Osteoblast (primary cell): ENCODE results near the gene CD79B. TPM values are rescaled to one million over a fixed set of nuclear protein-coding genes. Genes with fewer than 3 reads are reported as not detected.

Experiments used
- DNase-seq: peaks from one replicate; pipeline ENCODE4 v3.0.0; 2011; ENCODE audit warnings: low spot score, mixed read lengths; ENCODE audit not compliant: insufficient read length; ENCODE audit errors: missing footprints
- H2AFZ ChIP-seq: 2 replicates; pipeline ENCODE4 v1.6.0; 2011; ENCODE audit warnings: mild to moderate bottlenecking, low read length
- H3K27ac ChIP-seq: 2 replicates; pipeline ENCODE4 v1.5.1; 2011; ENCODE audit warnings: mild to moderate bottlenecking, low read depth, low read length, moderate library complexity
- H3K27me3 ChIP-seq: 2 replicates; pipeline ENCODE4 v1.6.0; 2012; ENCODE audit warnings: mild to moderate bottlenecking, control low read depth, inconsistent platforms, low read length, moderate library complexity; ENCODE audit not compliant: insufficient read depth
- H3K36me3 ChIP-seq: 2 replicates; pipeline ENCODE4 v1.5.1; 2011; ENCODE audit warnings: mild to moderate bottlenecking, low read length, control low read depth, moderate library complexity; ENCODE audit not compliant: insufficient read depth
- H3K4me1 ChIP-seq: 2 replicates; pipeline ENCODE4 v1.5.1; 2011; ENCODE audit warnings: mild to moderate bottlenecking, low read length, control low read depth, moderate library complexity; ENCODE audit not compliant: insufficient read depth
- H3K4me2 ChIP-seq: 2 replicates; pipeline ENCODE4 v1.6.0; 2011; ENCODE audit warnings: mild to moderate bottlenecking, low read length; ENCODE audit not compliant: insufficient read depth
- H3K4me3 ChIP-seq: fragments of 200-600 bp; sonication (generic); 3 replicates; pipeline ENCODE4 v1.5.1; 2012; ENCODE audit warnings: mild to moderate bottlenecking, low read length, inconsistent platforms; ENCODE audit not compliant: insufficient read depth
- H3K79me2 ChIP-seq: 2 replicates; pipeline ENCODE4 v1.6.0; 2012; ENCODE audit warnings: mild to moderate bottlenecking, low read length, control low read depth, inconsistent platforms; ENCODE audit not compliant: insufficient read depth
- H3K9me3 ChIP-seq: 2 replicates; pipeline ENCODE4 v1.5.1; 2011; ENCODE audit warnings: low read depth, low read length, control low read depth
- H4K20me1 ChIP-seq: 2 replicates; pipeline ENCODE4 v1.6.0; 2012; ENCODE audit warnings: mild to moderate bottlenecking, low read length, control low read depth; ENCODE audit not compliant: insufficient read depth
- CTCF ChIP-seq: IDR thresholded peaks from 2 replicates; pipeline ENCODE4 v1.5.1; 2011; ENCODE audit warnings: mild to moderate bottlenecking, low read depth, low read length, moderate library complexity; ENCODE audit errors: extremely low read depth
- total RNA-seq: library from RNA; depleted of rRNA; stranded (reverse); fragments of >200 nt; gene quantifications from 2 replicates; pipeline ENCODE4 v1.2.3, GENCODE V29; 2012

The CD79B gene
- total RNA-seq, 1 donor: 0.36 TPM

DNA sequence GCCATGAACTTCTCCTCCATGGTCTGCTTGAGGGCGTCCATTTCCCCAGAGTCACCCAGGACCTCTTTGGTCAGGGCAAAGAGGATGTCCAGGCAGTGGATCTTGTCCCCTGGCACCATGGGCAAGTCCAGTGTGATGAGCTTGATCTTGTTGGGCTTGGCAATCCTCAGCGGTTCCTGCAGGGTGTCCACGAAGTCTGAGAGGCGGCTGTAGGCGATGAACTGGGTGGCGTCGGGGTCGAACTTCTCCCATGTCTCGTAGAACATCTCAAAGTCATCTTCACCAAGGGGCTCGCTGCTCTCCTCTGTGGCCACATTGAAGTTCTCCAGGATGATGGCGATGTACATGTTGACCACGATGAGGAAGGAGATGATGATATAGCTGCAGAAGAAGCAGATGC, 9.0 kb upstream of the CD79B start:
- Histone ChIP-seq H3K4me2 (no peak overlapping the region), H3K79me2 (no peaks in the 10 kb centered on the region), H2AFZ (no peak overlapping the region), H3K4me1 (no peaks in the 10 kb centered on the region), H3K27me3 (no peaks in the 10 kb centered on the region), H4K20me1 (no peaks in the 10 kb centered on the region), H3K9me3 (no peaks in the 10 kb centered on the region), H3K4me3 (no peak overlapping the region), H3K36me3 (no peaks in the 10 kb centered on the region), H3K27ac (no peak overlapping the region)
- DNase-seq: peak; percentile 43
- TF ChIP-seq CTCF: no peak

GRCh38 chr17:63940584-63940983, 8.5 kb upstream of the CD79B start:
- Histone ChIP-seq H3K27ac (no peak overlapping the region), H3K9me3 (no peaks in the 10 kb centered on the region), H3K79me2 (no peaks in the 10 kb centered on the region), H2AFZ (no peak overlapping the region), H4K20me1 (no peaks in the 10 kb centered on the region), H3K4me2 (no peak overlapping the region), H3K4me1 (no peaks in the 10 kb centered on the region), H3K36me3 (no peaks in the 10 kb centered on the region), H3K4me3 (no peak overlapping the region), H3K27me3 (no peaks in the 10 kb centered on the region)
- TF ChIP-seq CTCF: no peak
- DNase-seq: peak; percentile 64

GRCh38 chr17:63939884-63940283, 7.8 kb upstream of the CD79B start:
- H3K9me3 ChIP-seq: no peaks in the 10 kb centered on the region
- H3K79me2 ChIP-seq: no peaks in the 10 kb centered on the region
- H3K4me2 ChIP-seq: no peak overlapping the region
- DNase-seq: peak; percentile 68
- H2AFZ ChIP-seq: no peak overlapping the region
- no peak overlapping the region for H3K27ac ChIP-seq
- H3K4me3 ChIP-seq: no peak overlapping the region
- H3K36me3 ChIP-seq: no peaks in the 10 kb centered on the region
- H4K20me1 ChIP-seq: no peaks in the 10 kb centered on the region
- H3K4me1 ChIP-seq: no peaks in the 10 kb centered on the region
- TF ChIP-seq CTCF: no peak
- no peaks in the 10 kb centered on the region for H3K27me3 ChIP-seq

DNA sequence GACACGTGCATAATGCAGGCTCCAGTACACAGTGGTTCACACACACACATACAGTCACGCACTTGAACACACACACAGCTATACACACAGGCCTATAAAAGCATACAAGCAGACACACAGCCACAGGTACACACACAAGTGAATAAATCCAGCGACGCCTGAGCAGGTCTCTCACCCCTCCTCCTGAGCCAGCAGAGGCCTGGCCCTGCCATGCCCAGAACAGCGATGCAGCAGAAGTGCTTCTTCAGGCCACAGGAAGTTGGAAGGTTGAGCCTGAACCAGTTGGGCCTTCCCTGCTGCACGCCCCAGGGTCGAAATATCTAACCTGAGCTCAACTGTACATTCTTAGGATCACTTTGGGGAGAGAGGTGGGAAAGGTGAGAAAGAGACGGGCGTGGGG, 7.3 kb upstream of the CD79B start:
- no peaks in the 10 kb centered on the region for H3K36me3 ChIP-seq
- no peak for TF ChIP-seq CTCF
- no peaks in the 10 kb centered on the region for H4K20me1 ChIP-seq
- no peak overlapping the region for H3K4me3 ChIP-seq
- H3K27me3 ChIP-seq: no peaks in the 10 kb centered on the region
- no peak overlapping the region for H3K27ac ChIP-seq
- H3K4me2 ChIP-seq: no peak overlapping the region
- no peaks in the 10 kb centered on the region for H3K4me1 ChIP-seq
- no peaks in the 10 kb centered on the region for H3K79me2 ChIP-seq
- no peak overlapping the region for H2AFZ ChIP-seq
- no peaks in the 10 kb centered on the region for H3K9me3 ChIP-seq
- DNase-seq: peak; percentile 44
